ENCODE data around the gene AKAP6.

Gene AKAP6

DNA sequence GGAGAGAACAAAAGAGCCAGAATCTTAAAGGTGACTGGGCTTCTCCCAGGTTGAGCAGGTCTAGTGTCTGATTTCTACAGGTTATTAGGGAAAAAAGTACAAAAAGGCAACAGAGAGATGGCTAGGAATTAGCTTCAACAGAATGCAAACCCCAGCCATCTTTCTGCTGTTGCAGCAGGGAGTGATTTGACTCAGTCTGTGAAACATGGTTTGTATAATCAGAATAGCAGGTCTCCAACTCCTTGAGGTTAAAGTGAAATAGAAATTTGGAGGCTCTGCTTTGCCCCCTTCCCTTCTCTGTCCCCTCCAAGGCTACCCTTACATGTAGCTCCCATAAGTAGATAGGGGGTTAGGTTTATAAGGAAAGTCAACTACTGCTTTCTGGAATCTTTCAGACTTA is 105.8 kb downstream of the AKAP6 start:
- H3K4me1 ChIP-seq: no peaks in the 10 kb centered on the region
- H3K4me3 ChIP-seq (ENCODE audit: low read depth, low read length): no peak overlapping the region
- no peaks in the 10 kb centered on the region for H3K9me3 ChIP-seq (ENCODE audit: control insufficient read depth, low read length)
- no peaks in the 10 kb centered on the region for H3K27me3 ChIP-seq (ENCODE audit: control insufficient read depth, insufficient read depth, low read length)
- H3K36me3 ChIP-seq (ENCODE audit: control insufficient read depth, insufficient read depth, low read length): no peaks in the 10 kb centered on the region
- TF ChIP-seq CTCF (IDR thresholded peaks at IDR 0.05): no peak
- no peaks in the 10 kb centered on the region for H3K79me2 ChIP-seq
- H3K9ac ChIP-seq: no peak overlapping the region
- no peak overlapping the region for H3K27ac ChIP-seq
- no peak overlapping the region for H2AFZ ChIP-seq
- no peak overlapping the region for H3K4me2 ChIP-seq (ENCODE audit: low read length)

- Histone ChIP-seq H3K4me3 (ENCODE audit: low read depth, low read length) (no peak overlapping the region), H3K79me2 (no peaks in the 10 kb centered on the region), H3K9ac (no peak overlapping the region), H3K27ac (no peak overlapping the region), H2AFZ (no peak overlapping the region), H3K4me1 (no peaks in the 10 kb centered on the region), H3K36me3 (ENCODE audit: control insufficient read depth, insufficient read depth, low read length) (no peaks in the 10 kb centered on the region), H3K9me3 (ENCODE audit: control insufficient read depth, low read length) (no peaks in the 10 kb centered on the region), H3K4me2 (ENCODE audit: low read length) (no peak overlapping the region), H3K27me3 (ENCODE audit: control insufficient read depth, insufficient read depth, low read length) (no peaks in the 10 kb centered on the region)
- no peak for TF ChIP-seq CTCF (IDR thresholded peaks at IDR 0.05)
Measured at GRCh38 chr14:32435411-32435810, 106.3 kb downstream of the AKAP6 start.

DNA sequence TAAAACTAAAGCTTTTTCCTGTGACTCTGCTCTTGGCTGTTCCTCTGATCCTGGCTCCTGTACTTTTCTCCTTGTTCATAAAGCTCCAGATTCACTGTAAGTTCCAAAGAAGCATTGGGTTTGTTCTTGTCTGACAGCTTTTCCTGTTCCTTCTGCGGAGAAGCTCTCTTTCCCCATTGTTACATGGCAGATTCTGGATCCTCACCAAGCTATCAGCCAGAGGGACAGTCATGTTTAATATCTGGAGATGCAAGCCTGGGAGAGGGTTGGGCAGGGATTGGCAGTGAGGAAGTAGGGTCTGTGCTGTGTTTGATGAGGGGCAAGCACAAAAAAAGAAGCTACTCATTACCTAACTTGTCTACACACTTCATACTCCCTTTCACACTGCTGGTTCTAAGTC is 107.9 kb downstream of the AKAP6 start:
- Histone ChIP-seq H3K4me1 (no peaks in the 10 kb centered on the region), H3K27ac (no peak overlapping the region), H2AFZ (no peak overlapping the region), H3K4me3 (ENCODE audit: low read depth, low read length) (no peak overlapping the region), H3K79me2 (no peaks in the 10 kb centered on the region), H3K9me3 (ENCODE audit: control insufficient read depth, low read length) (no peaks in the 10 kb centered on the region), H3K27me3 (ENCODE audit: control insufficient read depth, insufficient read depth, low read length) (no peaks in the 10 kb centered on the region), H3K36me3 (ENCODE audit: control insufficient read depth, insufficient read depth, low read length) (no peaks in the 10 kb centered on the region), H3K4me2 (ENCODE audit: low read length) (no peak overlapping the region), H3K9ac (no peak overlapping the region)
- no peak for TF ChIP-seq CTCF (IDR thresholded peaks at IDR 0.05)

DNA sequence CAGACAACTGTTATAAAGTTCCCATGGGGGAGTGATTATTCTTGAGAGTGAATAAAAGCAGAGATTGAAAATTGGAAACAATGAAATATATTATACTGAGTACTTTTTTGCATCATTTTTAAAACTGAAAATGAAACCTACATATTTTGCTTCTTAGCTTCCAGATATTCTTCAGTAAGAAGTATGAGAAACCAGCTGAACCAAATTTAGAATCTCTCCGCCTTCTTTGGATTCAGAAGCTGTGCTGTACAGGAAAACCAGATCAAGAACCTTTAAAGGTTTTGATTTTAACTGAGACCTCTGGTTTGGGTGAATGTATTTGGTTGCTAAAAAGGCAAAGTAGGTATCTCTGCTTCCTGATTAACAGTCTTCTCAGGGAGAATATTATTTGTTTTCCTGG is 109.4 kb downstream of the AKAP6 start:
- no peak overlapping the region for H2AFZ ChIP-seq
- no peaks in the 10 kb centered on the region for H3K79me2 ChIP-seq
- H3K9ac ChIP-seq: no peak overlapping the region
- H3K36me3 ChIP-seq (ENCODE audit: control insufficient read depth, insufficient read depth, low read length): no peaks in the 10 kb centered on the region
- no peak overlapping the region for H3K4me3 ChIP-seq (ENCODE audit: low read depth, low read length)
- H3K9me3 ChIP-seq (ENCODE audit: control insufficient read depth, low read length): no peaks in the 10 kb centered on the region
- H3K4me2 ChIP-seq (ENCODE audit: low read length): no peak overlapping the region
- no peak overlapping the region for H3K27ac ChIP-seq
- TF ChIP-seq CTCF (IDR thresholded peaks at IDR 0.05): no peak
- no peaks in the 10 kb centered on the region for H3K27me3 ChIP-seq (ENCODE audit: control insufficient read depth, insufficient read depth, low read length)
- H3K4me1 ChIP-seq: no peaks in the 10 kb centered on the region

DNA sequence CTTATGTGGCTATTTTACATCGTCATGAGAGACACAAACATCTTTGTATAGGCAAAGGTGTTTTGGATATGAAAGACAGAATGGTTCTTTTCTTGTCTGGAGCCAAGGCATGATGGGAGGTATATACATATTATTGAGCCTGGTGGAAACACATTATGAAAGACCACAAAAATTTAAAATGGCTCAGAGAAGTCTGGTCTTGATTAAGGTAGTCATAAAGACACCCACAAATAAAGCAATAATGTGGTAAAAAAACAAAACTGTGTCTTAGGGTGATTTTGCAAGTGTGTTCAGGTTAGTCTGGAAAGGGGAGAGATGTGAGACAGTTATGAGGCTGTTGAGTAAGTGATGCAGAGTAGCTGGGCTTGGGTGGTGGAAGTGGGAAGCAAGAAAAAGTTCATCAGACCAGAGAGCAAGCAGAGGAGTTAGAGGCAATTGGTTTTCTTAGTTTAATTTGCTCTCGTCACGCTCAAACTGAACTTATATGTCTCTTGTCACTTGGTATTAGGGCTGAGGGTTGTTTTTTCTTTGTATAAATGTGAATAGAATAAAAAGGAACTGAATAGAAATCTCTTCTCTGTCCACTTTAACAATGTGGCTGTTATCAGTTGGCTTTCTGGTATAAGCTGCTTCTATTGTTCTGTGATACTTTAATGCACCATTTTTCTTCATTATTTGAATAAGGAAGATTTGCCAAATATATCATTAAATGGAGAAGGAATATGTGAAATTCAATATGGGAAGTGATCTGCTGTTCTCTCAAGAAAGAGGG is 115.0 kb downstream of the AKAP6 start:
- Histone ChIP-seq H3K27ac (no peak overlapping the region), H3K4me3 (ENCODE audit: low read depth, low read length) (no peak overlapping the region), H2AFZ (no peak overlapping the region), H3K4me1 (no peaks in the 10 kb centered on the region), H3K4me2 (ENCODE audit: low read length) (no peak overlapping the region), H3K36me3 (ENCODE audit: control insufficient read depth, insufficient read depth, low read length) (no peaks in the 10 kb centered on the region), H3K27me3 (ENCODE audit: control insufficient read depth, insufficient read depth, low read length) (no peaks in the 10 kb centered on the region), H3K9me3 (ENCODE audit: control insufficient read depth, low read length) (no peaks in the 10 kb centered on the region), H3K9ac (no peak overlapping the region), H3K79me2 (no peaks in the 10 kb centered on the region)
- no peak for TF ChIP-seq CTCF (IDR thresholded peaks at IDR 0.05)

All from parathyroid adenoma (tissue), 2 donors.